ENCODE measurements around the gene HADHB.
"Not testable (repeated sequence)": the region's sequence is repeated elsewhere in the genome, so short reads cannot be mapped to it uniquely, and the experiment has no call there.

The HADHB gene

DNA sequence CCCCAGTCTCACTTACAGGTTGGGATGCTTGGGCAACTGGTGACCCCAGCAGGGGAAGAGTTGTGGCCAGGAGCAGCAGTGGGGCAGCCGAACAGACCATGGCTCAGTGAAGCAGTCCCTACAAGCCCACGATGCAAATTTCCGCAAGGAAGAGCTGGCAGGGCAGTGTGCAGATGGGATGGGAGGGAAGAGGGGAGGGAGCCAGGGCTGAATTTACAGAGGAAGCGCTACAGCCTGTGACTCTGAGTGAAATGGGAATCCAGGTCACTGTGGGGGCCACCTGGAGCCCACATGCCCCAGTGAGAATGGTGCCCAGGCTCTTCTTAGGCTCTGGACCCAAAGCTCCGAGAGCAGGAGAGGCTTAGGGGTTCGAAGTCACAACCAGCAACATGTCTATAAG lies 74.2 kb downstream of the HADHB start:
- DNase-seq = no peak
- Histone ChIP-seq H3K36me3 (no peaks in the 10 kb centered on the region), H3K27ac (no peak overlapping the region), H3K9me3 (ENCODE audit: severe bottlenecking) (no peaks in the 10 kb centered on the region), H3K4me3 (ENCODE audit: low read depth, low read length) (no peak overlapping the region), H3K27me3 (ENCODE audit: insufficient read depth, low read depth, severe bottlenecking) (no peaks in the 10 kb centered on the region)
- TF ChIP-seq, protein P1, sequence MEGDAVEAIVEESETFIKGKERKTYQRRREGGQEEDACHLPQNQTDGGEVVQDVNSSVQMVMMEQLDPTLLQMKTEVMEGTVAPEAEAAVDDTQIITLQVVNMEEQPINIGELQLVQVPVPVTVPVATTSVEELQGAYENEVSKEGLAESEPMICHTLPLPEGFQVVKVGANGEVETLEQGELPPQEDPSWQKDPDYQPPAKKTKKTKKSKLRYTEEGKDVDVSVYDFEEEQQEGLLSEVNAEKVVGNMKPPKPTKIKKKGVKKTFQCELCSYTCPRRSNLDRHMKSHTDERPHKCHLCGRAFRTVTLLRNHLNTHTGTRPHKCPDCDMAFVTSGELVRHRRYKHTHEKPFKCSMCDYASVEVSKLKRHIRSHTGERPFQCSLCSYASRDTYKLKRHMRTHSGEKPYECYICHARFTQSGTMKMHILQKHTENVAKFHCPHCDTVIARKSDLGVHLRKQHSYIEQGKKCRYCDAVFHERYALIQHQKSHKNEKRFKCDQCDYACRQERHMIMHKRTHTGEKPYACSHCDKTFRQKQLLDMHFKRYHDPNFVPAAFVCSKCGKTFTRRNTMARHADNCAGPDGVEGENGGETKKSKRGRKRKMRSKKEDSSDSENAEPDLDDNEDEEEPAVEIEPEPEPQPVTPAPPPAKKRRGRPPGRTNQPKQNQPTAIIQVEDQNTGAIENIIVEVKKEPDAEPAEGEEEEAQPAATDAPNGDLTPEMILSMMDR (IDR thresholded peaks at IDR 0.05; ENCODE audit: low read depth, low read length) = no peak

DNA sequence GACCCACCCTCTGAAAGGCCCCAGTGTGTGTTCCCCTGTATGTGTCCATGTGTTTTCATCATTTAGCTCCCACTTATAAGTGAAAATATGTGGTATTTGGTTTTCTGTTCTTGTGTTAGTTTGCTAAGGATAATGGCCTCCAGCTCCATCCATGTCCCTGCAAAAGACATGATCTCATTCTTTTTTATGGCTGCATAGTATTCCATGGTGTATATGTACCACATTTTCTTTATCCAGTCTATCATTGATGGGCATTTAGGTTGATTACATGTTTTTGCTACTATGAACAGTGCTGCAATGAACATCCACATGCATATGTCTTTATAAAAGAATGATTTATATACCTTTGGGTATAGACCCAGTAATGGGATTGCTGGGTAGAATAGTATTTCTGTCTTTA lies 79.7 kb downstream of the HADHB start:
- not testable (repeated sequence) for H3K27ac ChIP-seq; DNase-seq; H3K36me3 ChIP-seq; H3K9me3 ChIP-seq (ENCODE audit: severe bottlenecking); H3K27me3 ChIP-seq (ENCODE audit: insufficient read depth, low read depth, severe bottlenecking); H3K4me3 ChIP-seq (ENCODE audit: low read depth, low read length)

DNA sequence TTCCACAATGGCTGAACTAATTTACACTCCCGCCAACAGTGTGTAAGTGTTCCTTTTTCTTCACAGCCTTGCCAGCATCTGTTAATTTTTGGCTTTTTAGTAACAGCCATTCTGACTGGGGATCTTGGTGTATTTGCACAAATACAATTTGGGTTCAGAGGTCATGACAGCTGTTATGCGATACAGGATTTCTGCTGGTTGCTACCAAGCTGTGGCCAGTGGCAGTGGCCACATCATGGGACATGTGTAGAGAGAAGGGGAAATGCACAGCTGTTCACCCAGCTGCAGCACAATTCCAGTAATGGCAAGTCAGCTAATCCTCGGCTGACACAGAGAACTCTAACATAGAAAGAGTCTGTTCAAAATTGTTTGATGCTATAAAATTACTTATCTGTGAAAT lies 80.2 kb downstream of the HADHB start:
- TF ChIP-seq, protein P1 (IDR thresholded peaks at IDR 0.05; ENCODE audit: low read depth, low read length) = no peak
- H3K27me3 ChIP-seq (ENCODE audit: insufficient read depth, low read depth, severe bottlenecking) = no peaks in the 10 kb centered on the region
- H3K36me3 ChIP-seq = no peaks in the 10 kb centered on the region
- no peak for DNase-seq
- no peak overlapping the region for H3K4me3 ChIP-seq (ENCODE audit: low read depth, low read length)
- no peak overlapping the region for H3K27ac ChIP-seq
- H3K9me3 ChIP-seq (ENCODE audit: severe bottlenecking) = no peaks in the 10 kb centered on the region

DNA sequence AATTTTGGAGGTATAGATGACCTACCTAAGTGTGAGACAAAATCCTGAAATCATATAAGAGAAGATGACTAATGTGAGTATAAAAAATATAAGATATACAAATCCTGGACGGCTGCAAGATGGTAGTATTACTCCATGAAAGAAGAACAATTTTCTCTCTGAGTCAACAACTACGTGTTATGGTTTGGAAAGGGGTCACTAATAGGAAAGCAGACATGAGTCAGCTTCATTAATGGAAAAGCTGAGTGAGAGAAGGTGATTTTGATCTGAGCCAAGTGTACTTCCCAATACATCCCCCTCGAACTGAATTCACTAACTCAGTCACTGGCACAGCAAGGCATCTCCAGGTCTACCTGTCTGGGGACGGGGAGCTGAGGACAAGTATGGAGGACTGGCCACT lies 81.1 kb downstream of the HADHB start:
- Histone ChIP-seq H3K36me3 (no peaks in the 10 kb centered on the region), H3K4me3 (ENCODE audit: low read depth, low read length) (no peak overlapping the region), H3K9me3 (ENCODE audit: severe bottlenecking) (no peaks in the 10 kb centered on the region), H3K27me3 (ENCODE audit: insufficient read depth, low read depth, severe bottlenecking) (no peaks in the 10 kb centered on the region), H3K27ac (no peak overlapping the region)
- no peak for DNase-seq
- TF ChIP-seq, protein P1 (IDR thresholded peaks at IDR 0.05; ENCODE audit: low read depth, low read length) = no peak

DNA sequence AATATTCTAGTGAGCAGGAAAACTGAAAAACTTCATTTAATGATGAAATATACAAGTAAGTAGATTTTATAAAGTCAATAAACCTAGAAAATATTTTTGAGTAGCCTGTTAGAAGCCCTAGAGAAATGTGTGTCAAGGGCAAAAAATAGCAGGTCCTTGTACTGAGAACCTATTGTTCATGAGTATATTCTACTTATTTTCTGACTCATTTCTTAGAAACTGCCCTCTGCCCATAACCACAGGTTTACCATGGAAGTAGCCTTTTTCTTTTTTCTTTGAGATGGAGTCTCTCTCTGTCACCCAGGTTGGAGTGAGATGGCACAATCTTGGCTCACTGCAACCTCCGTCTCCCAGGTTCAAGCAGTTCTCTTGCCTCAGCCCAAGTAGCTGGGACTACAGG lies 81.8 kb downstream of the HADHB start:
- H3K27ac ChIP-seq = no peak overlapping the region
- DNase-seq = no peak
- H3K4me3 ChIP-seq (ENCODE audit: low read depth, low read length) = no peak overlapping the region
- TF ChIP-seq, protein P1 (IDR thresholded peaks at IDR 0.05; ENCODE audit: low read depth, low read length) = no peak
- H3K9me3 ChIP-seq (ENCODE audit: severe bottlenecking) = no peaks in the 10 kb centered on the region
- no peaks in the 10 kb centered on the region for H3K36me3 ChIP-seq
- no peaks in the 10 kb centered on the region for H3K27me3 ChIP-seq (ENCODE audit: insufficient read depth, low read depth, severe bottlenecking)

DNA sequence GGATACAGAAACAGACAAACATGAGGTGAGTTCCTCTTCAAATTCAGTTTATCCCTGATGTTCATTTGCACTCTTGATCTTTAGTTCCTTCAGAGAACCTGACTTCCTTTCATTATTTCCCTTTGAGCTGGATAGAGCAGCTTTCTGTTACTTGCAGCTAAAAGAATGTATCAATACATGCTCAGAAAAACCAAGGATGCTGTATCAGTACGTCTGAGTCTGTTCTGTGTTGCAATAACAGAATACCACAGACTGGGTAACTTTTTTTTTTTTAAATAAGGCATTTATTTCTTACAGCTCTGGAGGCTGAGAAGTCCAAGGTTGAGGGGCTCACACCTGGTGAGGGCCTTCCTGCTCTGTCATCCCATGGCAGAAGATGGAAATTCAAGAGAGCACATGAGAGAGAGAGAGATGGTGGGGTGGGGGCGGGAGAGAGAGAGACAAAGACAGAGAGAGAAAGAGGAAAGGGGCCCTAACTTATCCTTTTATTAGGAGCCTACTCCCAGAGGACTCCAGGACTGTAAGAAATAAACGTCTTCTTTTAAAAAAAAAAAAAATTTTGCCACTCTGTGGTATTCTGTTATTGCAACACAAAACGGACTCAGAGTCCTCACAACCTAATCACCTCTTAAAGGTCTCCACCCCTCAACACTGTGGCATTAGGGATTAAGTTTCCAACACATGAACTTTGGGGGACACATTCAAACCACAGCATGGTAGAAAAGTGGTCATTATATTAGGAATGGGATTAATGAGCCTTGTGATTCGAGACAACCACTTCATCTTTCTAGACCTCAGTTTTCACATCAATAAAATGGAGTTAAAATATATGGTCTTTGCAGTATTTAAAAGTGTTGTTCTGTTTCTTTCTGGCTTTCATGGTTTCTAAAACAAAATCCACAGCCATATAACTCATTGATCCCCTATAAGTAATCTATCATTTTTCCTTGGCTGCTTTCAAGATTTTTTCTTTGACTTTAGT lies 82.8 kb downstream of the HADHB start:
- DNase-seq = no peak
- Histone ChIP-seq H3K27ac (no peak overlapping the region), H3K9me3 (ENCODE audit: severe bottlenecking) (no peaks in the 10 kb centered on the region), H3K36me3 (no peaks in the 10 kb centered on the region), H3K27me3 (ENCODE audit: insufficient read depth, low read depth, severe bottlenecking) (no peaks in the 10 kb centered on the region), H3K4me3 (ENCODE audit: low read depth, low read length) (no peak overlapping the region)
- TF ChIP-seq, protein P1 (IDR thresholded peaks at IDR 0.05; ENCODE audit: low read depth, low read length) = no peak

DNA sequence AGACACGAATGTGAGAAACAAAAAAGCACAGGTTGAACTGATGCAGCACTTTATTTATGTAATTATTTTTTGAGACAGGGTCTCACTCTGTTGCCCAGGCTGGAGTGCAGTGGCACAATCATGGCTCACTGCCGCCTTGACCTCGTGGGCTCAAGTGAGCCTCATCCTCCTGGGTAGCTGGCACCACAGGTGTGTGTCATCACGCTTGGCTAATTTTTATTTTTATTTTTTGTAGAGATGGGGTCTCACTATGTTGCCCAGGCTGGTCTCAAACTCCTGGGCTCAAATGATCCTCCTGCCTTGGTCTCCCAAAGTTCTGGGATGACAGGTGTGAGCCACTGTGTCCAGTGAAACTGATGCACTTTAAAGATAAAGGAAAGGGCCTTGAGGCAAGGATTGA lies 84.3 kb downstream of the HADHB start:
- not testable (repeated sequence) for H3K36me3 ChIP-seq; DNase-seq; H3K27ac ChIP-seq; H3K4me3 ChIP-seq (ENCODE audit: low read depth, low read length); H3K27me3 ChIP-seq (ENCODE audit: insufficient read depth, low read depth, severe bottlenecking); H3K9me3 ChIP-seq (ENCODE audit: severe bottlenecking)

Measured in WERI-Rb-1 (cell line).